ENCODE results near the gene BAIAP2.

DNA sequence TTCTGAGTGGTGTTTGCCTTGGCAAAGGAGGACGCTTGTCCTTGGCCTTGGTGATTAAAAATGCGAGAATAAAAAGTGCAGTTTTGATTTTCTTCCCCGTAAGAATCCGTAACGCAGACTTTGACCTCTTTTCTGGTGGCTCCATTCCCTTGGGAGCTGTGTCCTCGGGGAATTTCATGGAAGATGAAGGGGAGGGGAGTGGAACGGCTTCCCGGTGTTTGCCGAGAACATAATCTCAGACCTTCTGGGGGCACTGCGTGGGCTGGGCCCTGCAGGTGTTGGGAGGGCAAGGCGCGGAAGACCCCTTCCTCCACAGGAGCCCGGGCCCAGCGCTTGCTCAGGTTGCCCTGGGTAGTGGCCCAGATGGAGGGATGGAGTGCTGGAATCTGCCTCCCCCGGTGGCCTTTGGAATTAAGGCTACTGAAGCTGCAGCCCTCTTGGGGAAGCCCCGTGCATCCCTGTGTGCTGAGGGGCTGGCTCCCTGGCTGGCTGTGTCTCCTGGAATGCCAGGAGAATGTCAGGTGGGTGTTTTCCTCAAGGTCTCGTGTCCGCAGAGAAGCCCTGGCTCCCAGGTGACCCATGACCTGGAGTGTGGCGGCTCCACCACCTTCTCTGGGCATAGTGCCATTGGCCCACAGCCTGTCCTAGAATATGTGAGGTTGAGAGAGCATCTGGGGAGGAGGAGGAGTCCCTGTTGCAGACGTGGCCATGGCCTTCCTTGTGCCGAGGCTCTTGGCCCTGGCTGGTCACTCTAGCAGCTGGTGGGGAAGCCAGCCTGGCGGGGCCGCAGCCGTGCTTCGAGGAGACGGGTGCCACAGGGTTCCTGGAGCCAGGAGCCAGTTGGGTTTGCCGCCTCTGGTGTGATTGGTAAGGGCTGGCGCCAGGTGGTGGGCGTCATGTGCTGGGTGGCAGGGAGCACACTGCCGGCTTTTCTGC lies 3.1 kb downstream of the BAIAP2 start:
- TF ChIP-seq, protein P1, sequence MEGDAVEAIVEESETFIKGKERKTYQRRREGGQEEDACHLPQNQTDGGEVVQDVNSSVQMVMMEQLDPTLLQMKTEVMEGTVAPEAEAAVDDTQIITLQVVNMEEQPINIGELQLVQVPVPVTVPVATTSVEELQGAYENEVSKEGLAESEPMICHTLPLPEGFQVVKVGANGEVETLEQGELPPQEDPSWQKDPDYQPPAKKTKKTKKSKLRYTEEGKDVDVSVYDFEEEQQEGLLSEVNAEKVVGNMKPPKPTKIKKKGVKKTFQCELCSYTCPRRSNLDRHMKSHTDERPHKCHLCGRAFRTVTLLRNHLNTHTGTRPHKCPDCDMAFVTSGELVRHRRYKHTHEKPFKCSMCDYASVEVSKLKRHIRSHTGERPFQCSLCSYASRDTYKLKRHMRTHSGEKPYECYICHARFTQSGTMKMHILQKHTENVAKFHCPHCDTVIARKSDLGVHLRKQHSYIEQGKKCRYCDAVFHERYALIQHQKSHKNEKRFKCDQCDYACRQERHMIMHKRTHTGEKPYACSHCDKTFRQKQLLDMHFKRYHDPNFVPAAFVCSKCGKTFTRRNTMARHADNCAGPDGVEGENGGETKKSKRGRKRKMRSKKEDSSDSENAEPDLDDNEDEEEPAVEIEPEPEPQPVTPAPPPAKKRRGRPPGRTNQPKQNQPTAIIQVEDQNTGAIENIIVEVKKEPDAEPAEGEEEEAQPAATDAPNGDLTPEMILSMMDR (conservative IDR thresholded peaks at IDR 0.05; ENCODE audit: low read length) = no peak
- TF ChIP-seq EZH2phosphoT487 (IDR thresholded peaks at IDR 0.05; ENCODE audit: borderline replicate concordance) = no peak

All from Loucy (cell line).